Astrocyte (in vitro differentiated cells and primary cell): ENCODE measurements around the gene ELMOD2. TPM values are rescaled to one million over a fixed set of nuclear protein-coding genes. Genes with fewer than 3 reads are reported as not detected.

Experiments used
- DNase-seq: peaks from one replicate; pipeline ENCODE4 v3.0.0-alpha.2; 2010; ENCODE audit warnings: low read depth
- FAIRE-seq: peaks from 2 replicates; lab custom pipeline; 2011; peaks lifted over from hg19 to GRCh38; lab: Jason Lieb, UNC
- H2AFZ ChIP-seq: 2 replicates; pipeline ENCODE4 v1.6.0; 2012; ENCODE audit warnings: low read depth, low read length, inconsistent platforms
- H3K27ac ChIP-seq: 2 replicates; pipeline ENCODE4 v1.5.1; 2011; ENCODE audit warnings: low read depth, low read length, inconsistent platforms
- H3K27me3 ChIP-seq: 2 replicates; pipeline ENCODE4 v1.6.0; 2011; ENCODE audit warnings: low read length, inconsistent platforms; ENCODE audit not compliant: insufficient read depth
- H3K36me3 ChIP-seq: 2 replicates; pipeline ENCODE4 v1.5.1; 2011; ENCODE audit warnings: low read length, inconsistent platforms; ENCODE audit not compliant: insufficient read depth
- H3K4me1 ChIP-seq: 2 replicates; pipeline ENCODE4 v1.5.1; 2011; ENCODE audit warnings: low read length, inconsistent platforms; ENCODE audit not compliant: insufficient read depth
- H3K4me2 ChIP-seq: 2 replicates; pipeline ENCODE4 v1.6.0; 2012; ENCODE audit warnings: low read length, inconsistent platforms
- H3K4me3 ChIP-seq: 2 replicates; pipeline ENCODE4 v1.5.1; 2011; ENCODE audit warnings: low read depth, mild to moderate bottlenecking, low read length, inconsistent platforms; ENCODE audit not compliant: insufficient read depth
- H3K79me2 ChIP-seq: 2 replicates; pipeline ENCODE4 v1.6.0; 2012; ENCODE audit warnings: mild to moderate bottlenecking, low read length, inconsistent platforms; ENCODE audit not compliant: insufficient read depth
- H3K9ac ChIP-seq: 2 replicates; pipeline ENCODE4 v1.6.0; 2012; ENCODE audit warnings: mild to moderate bottlenecking, low read length, inconsistent platforms
- H3K9me3 ChIP-seq: 2 replicates; pipeline ENCODE4 v1.5.1; 2012; ENCODE audit warnings: low read depth, mild to moderate bottlenecking, low read length, inconsistent platforms; ENCODE audit not compliant: insufficient read depth
- H4K20me1 ChIP-seq: 2 replicates; pipeline ENCODE4 v1.6.0; 2012; ENCODE audit warnings: low read length, inconsistent platforms; ENCODE audit not compliant: insufficient read depth
- H3K27ac Mint-ChIP-seq: one replicate; pipeline ENCODE4 v1.8.0; 2021; ENCODE audit warnings: mild to moderate bottlenecking, mixed read lengths; ENCODE audit not compliant: unreplicated experiment
- H3K27me3 Mint-ChIP-seq: one replicate; pipeline ENCODE4 v1.8.0; 2021; ENCODE audit warnings: low read depth, mixed read lengths; ENCODE audit not compliant: unreplicated experiment
- H3K36me3 Mint-ChIP-seq: one replicate; pipeline ENCODE4 v1.8.0; 2021; ENCODE audit warnings: low read depth, mixed read lengths; ENCODE audit not compliant: unreplicated experiment
- H3K4me1 Mint-ChIP-seq: one replicate; pipeline ENCODE4 v1.8.0; 2021; ENCODE audit warnings: low read depth, mixed read lengths; ENCODE audit not compliant: unreplicated experiment
- H3K4me3 Mint-ChIP-seq: one replicate; pipeline ENCODE4 v1.8.0; 2021; ENCODE audit warnings: mild to moderate bottlenecking, moderate library complexity, mixed read lengths; ENCODE audit not compliant: unreplicated experiment
- H3K9me3 Mint-ChIP-seq: one replicate; pipeline ENCODE4 v1.8.0; 2021; ENCODE audit warnings: mild to moderate bottlenecking, mixed read lengths; ENCODE audit not compliant: unreplicated experiment
- EZH2 ChIP-seq: IDR thresholded peaks from 2 replicates; pipeline ENCODE4 v1.6.1; 2012; ENCODE audit warnings: mild to moderate bottlenecking, low read length, inconsistent platforms; ENCODE audit not compliant: insufficient read depth
- total RNA-seq: library from RNA; stranded (reverse); gene quantifications from 2 replicates; pipeline ENCODE4 v1.2.1, GENCODE V29; 2021
- TF ChIP-seq, protein P1 (sequence below): IDR thresholded peaks from 2 replicates; pipeline ENCODE4 v1.5.1; 2011; ENCODE audit warnings: low read depth, mild to moderate bottlenecking, inconsistent platforms, low read length, moderate library complexity; ENCODE audit not compliant: insufficient read depth

Gene ELMOD2
- total RNA-seq, 1 donor from 2014 or later: 32.8 TPM

DNA sequence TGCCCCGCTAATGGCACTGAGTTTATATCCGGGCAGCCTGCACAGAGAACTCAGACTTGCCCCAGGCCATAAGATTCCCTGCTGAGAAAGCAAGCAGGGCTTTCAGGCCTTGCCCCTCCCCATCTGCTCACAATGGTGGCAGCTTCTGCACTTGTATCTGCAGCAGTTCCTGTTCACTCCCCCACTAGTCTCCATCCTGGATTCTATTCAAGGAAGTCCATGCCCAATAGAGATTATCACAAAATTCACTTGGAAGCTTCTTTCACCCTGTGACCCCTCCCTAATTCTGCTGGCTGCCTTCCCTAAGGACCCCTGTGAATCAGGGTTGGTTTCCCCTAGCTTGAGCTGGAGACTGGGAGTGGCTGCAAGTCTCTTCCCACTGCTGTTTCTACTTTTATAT is 79.3 kb downstream of the ELMOD2 start:
- Histone ChIP-seq H3K27me3 (peaks cover 2% of the 10 kb centered on the region), H2AFZ (no peak overlapping the region), H3K4me3 (no peak overlapping the region), H3K27ac (no peak overlapping the region), H4K20me1 (no peaks in the 10 kb centered on the region), H3K79me2 (no peaks in the 10 kb centered on the region), H3K4me2 (no peak overlapping the region), H3K9ac (no peak overlapping the region), H3K9me3 (no peaks in the 10 kb centered on the region), H3K36me3 (no peaks in the 10 kb centered on the region), H3K4me1 (no peaks in the 10 kb centered on the region)
- TF ChIP-seq, protein P1, sequence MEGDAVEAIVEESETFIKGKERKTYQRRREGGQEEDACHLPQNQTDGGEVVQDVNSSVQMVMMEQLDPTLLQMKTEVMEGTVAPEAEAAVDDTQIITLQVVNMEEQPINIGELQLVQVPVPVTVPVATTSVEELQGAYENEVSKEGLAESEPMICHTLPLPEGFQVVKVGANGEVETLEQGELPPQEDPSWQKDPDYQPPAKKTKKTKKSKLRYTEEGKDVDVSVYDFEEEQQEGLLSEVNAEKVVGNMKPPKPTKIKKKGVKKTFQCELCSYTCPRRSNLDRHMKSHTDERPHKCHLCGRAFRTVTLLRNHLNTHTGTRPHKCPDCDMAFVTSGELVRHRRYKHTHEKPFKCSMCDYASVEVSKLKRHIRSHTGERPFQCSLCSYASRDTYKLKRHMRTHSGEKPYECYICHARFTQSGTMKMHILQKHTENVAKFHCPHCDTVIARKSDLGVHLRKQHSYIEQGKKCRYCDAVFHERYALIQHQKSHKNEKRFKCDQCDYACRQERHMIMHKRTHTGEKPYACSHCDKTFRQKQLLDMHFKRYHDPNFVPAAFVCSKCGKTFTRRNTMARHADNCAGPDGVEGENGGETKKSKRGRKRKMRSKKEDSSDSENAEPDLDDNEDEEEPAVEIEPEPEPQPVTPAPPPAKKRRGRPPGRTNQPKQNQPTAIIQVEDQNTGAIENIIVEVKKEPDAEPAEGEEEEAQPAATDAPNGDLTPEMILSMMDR: no peak
- TF ChIP-seq EZH2: no peak
- DNase-seq: no peak
- H3K9me3 Mint-ChIP-seq: no peaks in the 10 kb centered on the region
- peaks cover 2% of the 10 kb centered on the region for H3K27me3 Mint-ChIP-seq
- no peak for FAIRE-seq
- H3K36me3 Mint-ChIP-seq: no peaks in the 10 kb centered on the region
- no peak overlapping the region for H3K4me3 Mint-ChIP-seq
- H3K4me1 Mint-ChIP-seq: peaks cover 1% of the 10 kb centered on the region
- H3K27ac Mint-ChIP-seq: no peak overlapping the region

Other genes starting within 250 kb of the ELMOD2 start
- 59.1 and 60.8 TPM in 2 replicates for gene SCOC, start 150.5 kb upstream of the ELMOD2 start, total RNA-seq
- 1.1 and 1.6 TPM in 2 replicates for gene CLGN, start 96.5 kb upstream of the ELMOD2 start, total RNA-seq
- gene MGAT4D, start 25.9 kb upstream of the ELMOD2 start, total RNA-seq: not detected in 2 replicates
- 0.34 and 0.46 TPM in 2 replicates for gene UCP1, start 44.8 kb downstream of the ELMOD2 start, total RNA-seq
- gene TBC1D9, start 232.2 kb downstream of the ELMOD2 start, total RNA-seq: 29.6 and 31.6 TPM in 2 replicates